GM12878 (cell line): ENCODE measurements around the gene C21orf58. TPM values are rescaled to one million over a fixed set of nuclear protein-coding genes. Genes with fewer than 3 reads are reported as not detected.
A peak's percentile ranks its signal among the peaks of the same experiment; 100 is the strongest.

Source experiments
- ATAC-seq: fragments of 200-7000 bp; cut with Tn5 transposase; 3 replicates; pipeline ENCODE4 v1.9.1; 2020; ENCODE audit warnings: mild to moderate bottlenecking, moderate library complexity
- BruUV-seq: library from RNA; stranded (reverse); fragments of 400-500 nt; replicated peaks from 2 replicates; lab custom pipeline; 2021; lab: Mats Ljungman, UMichigan
- CTCF ChIA-PET: fragments of 300-600 bp; sonication (Branson Sonifier 250); formaldehyde crosslinking; extraction: SDS; loops from one replicate; lab custom pipeline; 2021; ENCODE audit warnings: inconsistent platforms; lab: Yijun Ruan, JAX
- POLR2A ChIA-PET: fragments of 350-600 bp; formaldehyde crosslinking; extraction: SDS; loops from one replicate; lab custom pipeline; 2021; ENCODE audit warnings: inconsistent platforms; lab: Charles Lee
- RAD21 ChIA-PET: fragments of 300-600 bp; sonication (Branson Sonifier 250); formaldehyde crosslinking; loops from one replicate; lab custom pipeline; 2023; ENCODE audit warnings: antibody characterized with exemption; ENCODE audit not compliant: unreplicated experiment; lab: Charles Lee
- SMC1A ChIA-PET: fragments of 300-600 bp; sonication (Branson Sonifier 250); formaldehyde crosslinking; loops from one replicate; lab custom pipeline; 2023; ENCODE audit not compliant: unreplicated experiment, uncharacterized antibody; lab: Charles Lee
- DNase-seq: peaks from one replicate; pipeline ENCODE4 v3.0.0-alpha.2; 2011; ENCODE audit warnings: low read depth, low spot score
- FAIRE-seq: peaks from 3 replicates; lab custom pipeline; 2011; peaks lifted over from hg19 to GRCh38; lab: Jason Lieb, UNC
- H2AFZ ChIP-seq: 2 replicates; pipeline ENCODE4 v1.6.0; 2011; ENCODE audit warnings: low read depth, low read length, control low read depth; ENCODE audit not compliant: control insufficient read depth
- H3K27ac ChIP-seq: 2 replicates; pipeline ENCODE4 v1.5.1; 2011; ENCODE audit warnings: control low read depth; ENCODE audit not compliant: control insufficient read depth, insufficient read depth
- H3K27me3 ChIP-seq, 2 experiments: replicated peaks in 1 of 2; 2 replicates each; pipeline versions ENCODE4 v1.6.0 to v1.6.1; 2011; ENCODE audit warnings: low read length in 1 of 2; ENCODE audit not compliant: control insufficient read depth in 2 of 2, insufficient read depth in 2 of 2
- H3K36me3 ChIP-seq, 2 experiments: 2 replicates each; pipeline ENCODE4 v1.5.1; 2011; ENCODE audit warnings: low read length in 1 of 2; ENCODE audit not compliant: control insufficient read depth in 2 of 2, insufficient read depth in 2 of 2
- H3K4me1 ChIP-seq: 2 replicates; pipeline ENCODE4 v1.6.1; 2011; ENCODE audit warnings: mild to moderate bottlenecking, low read length, moderate library complexity, mixed read lengths; ENCODE audit not compliant: control insufficient read depth, insufficient read depth
- H3K4me2 ChIP-seq: 2 replicates; pipeline ENCODE4 v1.6.0; 2011; ENCODE audit warnings: control low read depth; ENCODE audit not compliant: control insufficient read depth, insufficient read depth
- H3K4me3 ChIP-seq: fragments of 200-600 bp; sonication (generic); 2 replicates; pipeline ENCODE4 v1.5.1; 2016
- H3K79me2 ChIP-seq: 2 replicates; pipeline ENCODE4 v1.6.0; 2011; ENCODE audit warnings: low read length; ENCODE audit not compliant: control insufficient read depth, insufficient read depth
- H3K9ac ChIP-seq: 2 replicates; pipeline ENCODE4 v1.8.0; 2011; ENCODE audit warnings: low read length, control low read depth, mixed read lengths; ENCODE audit not compliant: control insufficient read depth, insufficient read depth
- H3K9me3 ChIP-seq: replicated peaks from 3 replicates; pipeline ENCODE4 v1.5.1; 2011; ENCODE audit warnings: mild to moderate bottlenecking, low read length; ENCODE audit not compliant: control insufficient read depth, insufficient read depth
- H4K20me1 ChIP-seq: 2 replicates; pipeline ENCODE4 v1.6.0; 2011; ENCODE audit not compliant: control insufficient read depth, insufficient read depth
- BCL11A ChIP-seq: IDR thresholded peaks from 2 replicates; pipeline ENCODE4 v1.6.1; 2011; ENCODE audit warnings: low read depth, low read length
- BCL3 ChIP-seq: IDR thresholded peaks from 2 replicates; pipeline ENCODE4 v1.6.1; 2011; ENCODE audit warnings: borderline replicate concordance, low read depth, mild to moderate bottlenecking, moderate library complexity, low read length; ENCODE audit not compliant: insufficient read depth, poor library complexity, severe bottlenecking
- BHLHE40 ChIP-seq, 2 experiments: fragments of 450-650 bp in 1 of 2; IDR thresholded peaks; 2 replicates each; pipeline ENCODE4 v1.6.1; 2011 to 2017; ENCODE audit warnings: low read depth in 2 of 2, borderline replicate concordance in 1 of 2, improper control_type of control experiment in 1 of 2, low read length in 1 of 2, mild to moderate bottlenecking in 1 of 2
- CREM ChIP-seq: IDR thresholded peaks from 2 replicates; pipeline ENCODE4 v1.6.1; 2014; ENCODE audit warnings: antibody characterized with exemption, low read depth
- EED ChIP-seq: sonication (generic); IDR thresholded peaks from 2 replicates; pipeline ENCODE4 v1.6.1; 2016; ENCODE audit warnings: antibody characterized with exemption, low read depth
- FOXM1 ChIP-seq: IDR thresholded peaks from 2 replicates; pipeline ENCODE4 v1.6.1; 2012; ENCODE audit warnings: low read depth, mild to moderate bottlenecking, inconsistent platforms, low read length, moderate library complexity
- HDGF ChIP-seq: fragments of 450-650 bp; IDR thresholded peaks from 2 replicates; pipeline ENCODE4 v1.6.1; 2016; ENCODE audit warnings: antibody characterized with exemption
- IKZF1 ChIP-seq: fragments of 450-650 bp; conservative IDR thresholded peaks from 2 replicates; pipeline ENCODE4 v1.6.1; 2017; ENCODE audit warnings: antibody characterized with exemption, mild to moderate bottlenecking
- JUNB ChIP-seq: IDR thresholded peaks from 2 replicates; pipeline ENCODE4 v1.6.1; 2016; ENCODE audit warnings: antibody characterized with exemption, mild to moderate bottlenecking
- RELB ChIP-seq: fragments of 450-650 bp; IDR thresholded peaks from 2 replicates; pipeline ENCODE4 v1.6.1; 2017; ENCODE audit warnings: low read depth, mild to moderate bottlenecking, moderate library complexity
- TCF12 ChIP-seq: IDR thresholded peaks from 2 replicates; pipeline ENCODE4 v1.6.1; 2011; ENCODE audit warnings: low read depth, mild to moderate bottlenecking, low read length
- TCF3 ChIP-seq: IDR thresholded peaks from 2 replicates; pipeline ENCODE4 v1.6.1; 2012; ENCODE audit warnings: low read depth, mild to moderate bottlenecking, low read length, borderline replicate concordance; ENCODE audit not compliant: insufficient read depth
- ZBTB33 ChIP-seq: fragments of 450-650 bp; IDR thresholded peaks from 2 replicates; pipeline ENCODE4 v1.6.1; 2017; ENCODE audit warnings: mild to moderate bottlenecking
- WGBS: methylation state at CpG from one replicate; pipeline ENCODE4 v1.1.6; 2016; ENCODE audit warnings: low lambda C conversion rate; ENCODE audit not compliant: insufficient replicate concordance, insufficient coverage; ENCODE audit errors: missing lambda C conversion rate; 5-methylcytosine and 5-hydroxymethylcytosine counted together
- in situ Hi-C: fragments of 300-500 bp; cut with MboI; formaldehyde crosslinking; loops from 9 replicates; pipeline ENCODE4 v1.14.3; 2018; ENCODE audit warnings: mixed read lengths
- intact Hi-C: fragments of 100-400 bp; cut with micrococcal nuclease; formaldehyde crosslinking; loops from one replicate; pipeline ENCODE4 v1.14.2; 2022; ENCODE audit not compliant: unreplicated experiment
- polyA plus RNA-seq, 11 experiments: library from polyadenylated mRNA; depleted of rRNA in 4 of 11; unstranded in 6 of 11; stranded (reverse) in 5 of 11; fragments of >200 nt; fragmentation: Nextera tagmentation in 4 of 11; fragmentation: Illumina TruSeq in 1 of 11; extraction: Ambion mirVana in 4 of 11; extraction: Trizol in 1 of 11; gene quantifications; 1 replicate in 1 of 11; 2 replicates in 10 of 11; pipeline versions ENCODE4 v1.2.1 to v1.2.3, GENCODE V29; 2011 to 2016; ENCODE audit warnings: inconsistent platforms in 2 of 11, missing spikeins in 2 of 11, low read depth in 1 of 11
- total RNA-seq, 4 experiments: library from RNA; depleted of rRNA in 3 of 4; stranded (reverse); fragments of >200 nt in 3 of 4; fragmentation: Illumina TruSeq in 1 of 4; extraction: Trizol in 1 of 4; gene quantifications; 2 replicates each; pipeline versions ENCODE4 v1.2.1 to v1.2.3, GENCODE V29; 2013 to 2021

The C21orf58 gene
- total and polyA plus RNA-seq, 10 of the 15 experiments (the other 5 are each of a cell fraction or from before 2014, with no cell fraction given): 1.1 to 22.3 (median 11.8) TPM

- intact Hi-C loops (no loop called here), in situ Hi-C loops (no loop called here)
- Histone ChIP-seq H3K4me3 (no peak overlapping the region), H3K4me2 (peak overlapping the region; percentile 20; the same call in 1 of the 2 replicates), H3K79me2 (peaks cover 25% of the 10 kb centered on the region), H3K27ac (no peak overlapping the region), H3K9me3 (no peaks in the 10 kb centered on the region), H3K36me3 (peaks cover 8 to 25% of the 10 kb centered on the region in 2 experiments), H3K27me3 (no peaks in the 10 kb centered on the region), H2AFZ (no peak overlapping the region), H3K4me1 (peaks cover 31% of the 10 kb centered on the region), H3K9ac (no peak overlapping the region), H4K20me1 (no peaks in the 10 kb centered on the region)
- SMC1A ChIA-PET: interaction anchor here (0.7 kb wide), 1 partner anchor 142 kb away, joined by 4 read pairs; no protein-coding TSS in a partner anchor
- WGBS: 54% methylated on average over 14 of the region's 16 CpGs
- DNase-seq (no peak), ATAC-seq (peak; percentile 28), FAIRE-seq (no peak)
- CTCF ChIA-PET: no interaction called here
- RAD21 ChIA-PET: interaction anchor here (1.6 kb wide), 1 partner anchor 129 kb away, joined by 3 read pairs; no protein-coding TSS in a partner anchor
- BruUV-seq: no TSS peak
- POLR2A ChIA-PET: interaction anchor here (0.7 kb wide), 1 partner anchor 49 kb away, joined by 4 read pairs; no protein-coding TSS in a partner anchor
- TF ChIP-seq BHLHE40 (IDR thresholded peaks at IDR 0.05; ENCODE audit: borderline replicate concordance in 1 of 2, low read depth in 2 of 2, low read length in 1 of 2) (peak; percentile 27 to 67; a peak in 2 of 4 replicates), TCF3 (peak; percentile 84; the same call in 1 of the 2 replicates), CREM (peak; percentile 77), HDGF (peak; percentile 93; the same call in 1 of the 2 replicates), FOXM1 (0 out of 2 replicates have a peak, but pooled peaks have one; percentile 31), BCL11A (0 out of 2 replicates have a peak, but pooled peaks have one; percentile 7), ZBTB33 (peak; percentile 97), RELB (peak; percentile 49; the same call in 1 of the 2 replicates), EED (0 out of 2 replicates have a peak, but pooled peaks have one; percentile 32), IKZF1 (peak; percentile 47), BCL3 (peak; percentile 43), TCF12 (peak; percentile 90), JUNB (peak; percentile 89)
These were observed 47.7 kb upstream of the C21orf58 start for GRCh38 chr21:46371204-46372013.
